Fibroblast of villous mesenchyme (primary cell): ENCODE data around the gene EXOG. TPM values are rescaled to one million over a fixed set of nuclear protein-coding genes. Genes with fewer than 3 reads are reported as not detected.

Source experiments
- DNase-seq: peaks from one replicate; pipeline ENCODE4 v3.0.0-alpha.2; 2010; ENCODE audit warnings: low read depth
- H3K4me3 ChIP-seq: 2 replicates; pipeline ENCODE4 v1.5.1; 2011; ENCODE audit warnings: low read depth, mild to moderate bottlenecking, low read length
- total RNA-seq: library from RNA; depleted of rRNA; stranded (reverse); fragments of >200 nt; gene quantifications from 2 replicates; pipeline ENCODE4 v1.2.3, GENCODE V29; 2012
- TF ChIP-seq, protein P1 (sequence below): IDR thresholded peaks from 2 replicates; pipeline ENCODE4 v1.5.1; 2012; ENCODE audit warnings: low read depth, mild to moderate bottlenecking, low read length; ENCODE audit not compliant: insufficient read depth

Gene EXOG
- total RNA-seq, 1 donor, result 15.1 TPM

DNA sequence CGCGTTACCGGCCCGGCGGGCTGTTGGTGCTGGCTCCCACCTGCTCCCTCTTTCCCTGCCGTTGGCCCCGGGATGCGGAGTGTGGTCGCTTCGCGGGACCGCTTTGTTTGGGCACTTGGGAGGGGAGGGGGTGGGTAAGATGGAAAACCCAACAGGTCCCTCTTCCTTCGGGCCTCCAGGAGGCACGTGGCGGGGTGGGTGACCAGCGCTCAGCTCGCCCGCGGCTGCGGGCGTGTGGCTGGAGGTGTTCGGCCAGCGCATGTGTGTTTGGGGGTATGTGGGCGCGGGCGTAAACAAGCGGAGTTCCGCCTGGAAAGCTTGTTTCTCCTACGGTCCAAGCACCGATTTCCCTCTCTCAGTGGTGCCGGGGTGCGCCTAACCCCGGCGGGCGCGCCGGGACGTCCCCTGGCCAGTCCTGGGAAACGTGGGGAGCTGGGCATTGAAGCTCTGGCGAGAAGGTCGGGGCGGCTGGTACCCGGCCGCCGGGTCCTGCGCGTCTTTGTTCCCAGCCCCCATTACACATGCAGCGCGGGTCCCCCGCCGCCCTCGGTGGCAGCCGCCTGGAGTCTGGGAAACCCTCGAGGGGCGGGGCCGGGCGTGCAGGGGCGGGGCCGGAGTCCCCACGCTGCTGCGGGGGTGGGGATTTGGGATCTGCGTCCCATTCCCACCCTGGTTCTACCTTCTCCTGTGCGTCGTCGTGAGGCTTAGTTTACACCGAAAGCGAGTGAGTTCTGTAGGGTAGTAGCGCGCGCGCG lies 41.1 kb upstream of the EXOG start:
- peak overlapping the region; percentile 76 for H3K4me3 ChIP-seq
- peak; percentile 57 for DNase-seq
- TF ChIP-seq, protein P1, sequence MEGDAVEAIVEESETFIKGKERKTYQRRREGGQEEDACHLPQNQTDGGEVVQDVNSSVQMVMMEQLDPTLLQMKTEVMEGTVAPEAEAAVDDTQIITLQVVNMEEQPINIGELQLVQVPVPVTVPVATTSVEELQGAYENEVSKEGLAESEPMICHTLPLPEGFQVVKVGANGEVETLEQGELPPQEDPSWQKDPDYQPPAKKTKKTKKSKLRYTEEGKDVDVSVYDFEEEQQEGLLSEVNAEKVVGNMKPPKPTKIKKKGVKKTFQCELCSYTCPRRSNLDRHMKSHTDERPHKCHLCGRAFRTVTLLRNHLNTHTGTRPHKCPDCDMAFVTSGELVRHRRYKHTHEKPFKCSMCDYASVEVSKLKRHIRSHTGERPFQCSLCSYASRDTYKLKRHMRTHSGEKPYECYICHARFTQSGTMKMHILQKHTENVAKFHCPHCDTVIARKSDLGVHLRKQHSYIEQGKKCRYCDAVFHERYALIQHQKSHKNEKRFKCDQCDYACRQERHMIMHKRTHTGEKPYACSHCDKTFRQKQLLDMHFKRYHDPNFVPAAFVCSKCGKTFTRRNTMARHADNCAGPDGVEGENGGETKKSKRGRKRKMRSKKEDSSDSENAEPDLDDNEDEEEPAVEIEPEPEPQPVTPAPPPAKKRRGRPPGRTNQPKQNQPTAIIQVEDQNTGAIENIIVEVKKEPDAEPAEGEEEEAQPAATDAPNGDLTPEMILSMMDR, result no peak

DNA sequence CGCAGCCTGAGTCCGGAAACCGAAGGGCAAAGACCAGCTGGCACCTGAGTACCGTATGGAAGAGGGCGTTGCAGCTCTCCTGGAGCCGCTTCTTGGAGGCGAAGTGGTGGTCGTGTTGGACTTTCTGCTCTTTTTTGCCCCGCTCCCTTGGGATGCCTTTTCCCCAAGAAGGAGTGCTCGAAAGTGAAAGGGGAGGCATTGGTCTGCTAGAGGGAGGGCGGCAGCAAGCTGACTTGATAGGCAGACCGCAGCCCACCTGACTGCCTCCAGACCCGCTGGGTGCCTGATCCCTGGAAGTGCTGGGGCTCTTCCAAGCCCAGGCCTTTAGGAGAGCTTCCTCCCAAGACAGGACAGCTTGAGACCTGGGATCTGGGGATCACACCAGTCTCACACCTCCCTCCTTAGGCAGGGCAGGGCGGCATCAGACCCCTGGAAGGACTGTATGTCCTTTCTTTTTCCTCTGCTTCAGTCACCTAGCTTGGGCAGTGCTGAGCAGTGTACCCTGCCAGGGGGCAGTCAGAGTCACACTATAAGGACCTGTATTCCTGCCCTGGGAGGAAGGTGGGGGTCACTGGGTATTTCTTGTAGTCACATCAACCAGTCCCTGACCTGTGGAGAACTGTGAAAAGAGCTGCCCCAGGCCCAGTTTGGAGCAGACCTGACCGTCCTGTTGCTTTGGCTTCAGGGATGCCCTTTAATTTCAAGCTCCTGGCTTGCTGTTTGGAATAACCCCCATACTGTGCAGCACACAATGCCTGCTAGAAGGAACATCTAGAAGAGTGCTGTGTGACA lies 40.3 kb upstream of the EXOG start:
- TF ChIP-seq, protein P1, result no peak
- H3K4me3 ChIP-seq, result peak overlapping the region; percentile 76
- peak; percentile 47 for DNase-seq

DNA sequence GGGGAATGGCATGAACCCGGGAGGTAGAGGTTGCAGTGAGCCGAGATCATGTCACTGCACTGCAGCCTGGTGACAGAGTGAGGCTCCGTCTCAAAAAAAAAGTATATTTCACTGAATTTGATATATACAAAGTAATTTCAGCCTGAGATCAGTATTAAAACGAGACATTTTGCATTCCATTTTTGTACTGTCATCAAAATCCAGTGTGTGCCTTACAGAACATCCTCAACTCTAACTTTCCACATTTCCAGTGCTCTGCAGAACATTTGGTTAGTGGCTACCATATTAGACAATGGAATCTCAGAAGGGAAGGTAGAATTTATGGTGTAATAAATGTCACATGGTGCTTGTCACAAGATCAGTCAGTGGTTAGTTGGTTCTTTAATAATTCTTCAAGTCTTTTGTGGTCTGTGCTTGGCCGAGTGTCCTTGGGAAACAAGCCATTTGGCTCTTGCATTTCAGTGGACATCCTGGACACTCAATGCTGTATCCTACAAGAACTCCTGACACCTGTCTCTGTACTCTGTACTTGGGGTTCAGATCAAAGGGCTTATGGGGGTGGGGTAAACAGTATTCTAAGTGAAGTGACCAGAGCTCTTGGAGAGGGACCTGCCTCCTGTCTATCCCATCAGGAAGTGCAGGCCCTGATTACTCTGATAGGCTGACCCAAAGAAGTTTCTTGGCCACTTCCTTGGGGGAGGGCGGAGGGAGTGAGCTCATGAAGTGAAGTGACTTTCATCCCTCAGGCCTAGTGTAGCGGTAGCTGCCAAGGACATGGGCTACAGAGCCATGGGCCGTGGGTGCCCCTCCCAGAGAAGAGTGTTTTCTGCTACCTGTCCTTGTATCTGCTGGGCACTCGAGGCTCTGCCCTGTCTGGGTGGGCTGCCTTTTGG lies 38.8 kb upstream of the EXOG start:
- DNase-seq, result no peak
- TF ChIP-seq, protein P1, result no peak

DNA sequence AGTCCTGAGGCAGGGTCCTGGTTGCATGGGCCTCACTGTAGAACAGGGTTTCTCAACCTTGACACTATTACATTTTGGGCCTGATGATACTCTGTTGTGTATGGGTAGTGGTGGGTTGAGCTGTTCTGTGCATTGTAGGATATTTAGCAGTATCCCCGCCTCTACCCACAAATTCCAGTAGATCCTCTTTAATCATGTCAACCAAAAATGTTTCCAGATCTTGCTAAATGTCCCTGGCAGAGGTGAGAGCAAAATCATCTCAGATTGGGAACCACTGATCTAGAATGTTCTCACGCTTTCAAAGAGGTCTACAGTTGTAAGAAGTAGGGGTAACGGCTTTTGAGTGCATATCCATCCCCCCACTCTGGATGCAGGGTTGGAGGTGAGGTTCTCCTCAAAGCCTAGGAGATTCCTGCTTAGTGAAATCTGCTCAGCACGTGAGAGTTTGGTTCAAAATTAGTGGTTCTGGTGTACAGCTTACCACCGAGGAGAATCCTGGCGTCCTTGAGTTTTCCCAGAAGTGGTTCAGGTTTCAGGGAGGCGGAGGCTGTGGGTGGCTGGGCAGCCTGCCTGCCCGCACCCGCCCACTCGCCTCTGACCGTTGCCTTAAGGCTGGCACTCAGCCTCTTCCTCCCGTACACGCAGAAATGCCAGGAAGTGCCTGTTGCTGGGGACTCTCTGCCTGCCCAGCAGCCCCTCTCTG lies 37.2 kb upstream of the EXOG start:
- TF ChIP-seq, protein P1, result no peak
- H3K4me3 ChIP-seq, result no peak overlapping the region
- peak; percentile 38 for DNase-seq

More for the DNA sequence above, 38.8 kb upstream of the EXOG start:
- no peak overlapping the region for H3K4me3 ChIP-seq

DNA sequence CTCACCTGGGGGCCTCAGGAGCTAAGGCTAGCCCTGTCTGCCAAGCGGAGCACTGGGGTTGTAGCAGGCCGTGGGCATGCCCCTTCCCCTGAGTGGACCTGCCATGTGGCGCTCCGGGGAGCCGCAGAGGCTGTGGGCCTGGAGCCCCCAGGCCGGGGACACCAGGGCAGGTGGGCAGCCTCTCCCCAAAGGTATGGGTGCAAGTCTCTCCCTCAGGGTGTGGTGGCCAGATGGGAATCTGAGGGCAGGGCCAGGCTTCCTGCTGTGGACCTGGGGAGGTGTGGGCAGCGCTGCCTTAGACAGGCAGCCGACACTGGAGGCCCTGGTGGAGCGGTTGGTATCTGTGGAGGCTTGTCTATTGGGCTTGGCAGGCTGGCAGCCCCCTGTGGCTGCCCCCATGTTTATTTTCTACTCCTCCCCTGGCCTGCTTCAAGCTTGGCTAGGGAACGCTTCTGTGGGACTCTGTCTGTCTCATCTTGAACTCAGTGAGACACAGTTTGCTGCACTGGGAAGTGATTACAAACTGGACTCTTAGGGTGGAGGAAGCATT lies 36.6 kb upstream of the EXOG start:
- no peak for DNase-seq
- TF ChIP-seq, protein P1, result no peak
- H3K4me3 ChIP-seq, result no peak overlapping the region
